Measurements from ENCODE around the gene CAPG.
"Not testable (repeated sequence)": the region's sequence is repeated elsewhere in the genome, so short reads cannot be mapped to it uniquely, and the experiment has no call there.

Gene CAPG

GRCh38 chr2:85400541-85401463, 9.4 kb downstream of the CAPG start:
- Histone ChIP-seq H3K4me3 (no peak overlapping the region), H3K27ac (no peak overlapping the region)

- Histone ChIP-seq H3K4me3 (no peak overlapping the region), H3K27ac (no peak overlapping the region)
Measured at GRCh38 chr2:85400023-85400422, 10.1 kb downstream of the CAPG start.

GRCh38 chr2:85399183-85399455, 11.0 kb downstream of the CAPG start:
- H3K4me3 ChIP-seq = no peak overlapping the region
- H3K27ac ChIP-seq = peak overlapping the region in 6 of 21 experiments; percentile 6 to 84 (median 56)

GRCh38 chr2:85398426-85399182, 11.6 kb downstream of the CAPG start:
- Histone ChIP-seq H3K27ac (peak overlapping the region in 14 of 21 experiments; percentile 6 to 85 (median 63)), H3K4me3 (no peak overlapping the region)

GRCh38 chr2:85397925-85398331, 12.2 kb downstream of the CAPG start:
- H3K27ac ChIP-seq = peak overlapping the region in 14 of 21 experiments; percentile 25 to 85 (median 63)
- H3K4me3 ChIP-seq = no peak overlapping the region

- Histone ChIP-seq H3K27ac (peak overlapping the region in 19 of 21 experiments; percentile 7 to 85 (median 60)), H3K4me3 (peak overlapping the region in 1 of 7 experiments; percentile 21)
Measured at GRCh38 chr2:85396531-85397470, 13.4 kb downstream of the CAPG start.

- H3K27ac ChIP-seq = peak overlapping the region in 17 of 21 experiments; percentile 7 to 85 (median 64)
- H3K4me3 ChIP-seq = peak overlapping the region in 1 of 7 experiments; percentile 21
Measured at GRCh38 chr2:85395912-85396475, 14.2 kb downstream of the CAPG start.

- no peak overlapping the region for H3K4me3 ChIP-seq
- peak overlapping the region in 2 of 21 experiments; percentile 35 to 36 for H3K27ac ChIP-seq
Measured at GRCh38 chr2:85394976-85395375, 15.2 kb downstream of the CAPG start.

GRCh38 chr2:85394261-85394681, 15.9 kb downstream of the CAPG start:
- H3K27ac ChIP-seq = peak overlapping the region in 5 of 21 experiments; percentile 3 to 55 (median 23)
- no peak overlapping the region for H3K4me3 ChIP-seq

- Histone ChIP-seq H3K4me3 (no peak overlapping the region), H3K27ac (peak overlapping the region in 6 of 21 experiments; percentile 3 to 55 (median 16))
Measured at GRCh38 chr2:85393836-85394235, 16.3 kb downstream of the CAPG start.

- H3K27ac ChIP-seq = peak overlapping the region in 1 of 21 experiments; percentile 21
- H3K4me3 ChIP-seq = no peak overlapping the region
Measured at GRCh38 chr2:85390941-85391669, 19.1 kb downstream of the CAPG start.

- H3K4me3 ChIP-seq = no peak overlapping the region
Measured at GRCh38 chr2:85388878-85389538, 21.2 kb downstream of the CAPG start.

GRCh38 chr2:85387754-85388153, 22.4 kb downstream of the CAPG start:
- no peak overlapping the region for H3K27ac ChIP-seq
- no peak overlapping the region for H3K4me3 ChIP-seq

More at GRCh38 chr2:85388878-85389538, 21.2 kb downstream of the CAPG start:
- H3K27ac ChIP-seq = no peak overlapping the region

GRCh38 chr2:85385746-85386145, 24.4 kb downstream of the CAPG start:
- H3K4me3 ChIP-seq = no peak overlapping the region
- H3K27ac ChIP-seq = no peak overlapping the region

- no peak overlapping the region for H3K27ac ChIP-seq
- H3K4me3 ChIP-seq = no peak overlapping the region
Measured at GRCh38 chr2:85383850-85384249, 26.3 kb downstream of the CAPG start.

GRCh38 chr2:85383151-85383550, 27.0 kb downstream of the CAPG start:
- H3K27ac ChIP-seq, H3K4me3 ChIP-seq: not testable (repeated sequence)

- H3K4me3 ChIP-seq = no peak overlapping the region
- no peak overlapping the region for H3K27ac ChIP-seq
Measured at GRCh38 chr2:85380048-85380447, 30.1 kb downstream of the CAPG start.

- Histone ChIP-seq H3K4me3 (no peak overlapping the region), H3K27ac (peak overlapping the region in 2 of 21 experiments; percentile 6 to 14)
Measured at GRCh38 chr2:85378257-85378656, 31.9 kb downstream of the CAPG start.
